HG02610 (cell line): Measurements from ENCODE around the gene OPCML.

Experiments
- ATAC-seq: cut with Tn5 transposase; IDR thresholded peaks from one replicate; pipeline ENCODE4 v1.9.1; 2021; ENCODE audit warnings: mild to moderate bottlenecking, moderate library complexity; ENCODE audit not compliant: unreplicated experiment

OPCML gene

DNA sequence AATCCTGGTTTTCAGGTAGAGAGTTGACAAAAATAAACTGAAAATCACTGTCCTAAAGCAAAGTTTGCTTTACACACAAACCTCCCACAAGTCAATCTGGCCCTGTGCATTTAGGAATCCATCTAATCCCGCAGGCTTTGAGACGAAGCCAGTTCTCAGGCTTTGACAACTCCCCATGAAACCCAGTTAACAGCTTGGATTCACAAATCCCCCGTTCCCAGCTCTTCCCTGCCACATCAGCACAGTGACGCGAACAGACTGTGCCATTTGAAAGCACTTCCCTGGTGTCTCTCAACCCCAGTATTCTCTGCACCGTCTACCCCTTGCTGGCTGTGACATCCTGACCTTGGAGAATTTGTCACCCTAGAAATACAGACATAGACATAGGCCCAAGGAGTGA, 117.8 kb downstream of the OPCML start:
- no peak for ATAC-seq

DNA sequence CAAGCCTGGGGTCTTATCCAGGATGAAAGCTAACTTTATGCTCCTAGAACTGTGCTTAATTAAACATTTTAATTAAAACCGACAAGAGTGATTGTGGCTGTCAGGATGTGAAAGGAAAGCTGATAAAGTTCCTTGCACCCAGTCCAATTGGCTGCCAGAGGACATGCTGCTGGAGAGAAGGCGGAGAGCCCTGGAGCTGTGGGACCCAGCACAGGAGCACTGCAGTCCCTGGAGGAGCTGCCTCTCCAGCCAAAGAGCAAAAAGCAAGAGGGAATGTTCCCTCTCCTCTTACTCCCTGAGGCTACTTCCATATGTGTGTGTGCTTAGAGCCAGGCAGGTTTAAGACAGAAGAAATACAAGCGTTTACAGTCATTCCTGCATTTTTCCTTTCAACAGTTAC, 118.6 kb downstream of the OPCML start:
- ATAC-seq, result no peak

GRCh38 chr11:133409799-133410198, 122.5 kb downstream of the OPCML start:
- ATAC-seq, result no peak

GRCh38 chr11:133408936-133409335, 123.4 kb downstream of the OPCML start:
- ATAC-seq, result no peak

- no peak for ATAC-seq
Measured at GRCh38 chr11:133408402-133408801, 123.9 kb downstream of the OPCML start.

DNA sequence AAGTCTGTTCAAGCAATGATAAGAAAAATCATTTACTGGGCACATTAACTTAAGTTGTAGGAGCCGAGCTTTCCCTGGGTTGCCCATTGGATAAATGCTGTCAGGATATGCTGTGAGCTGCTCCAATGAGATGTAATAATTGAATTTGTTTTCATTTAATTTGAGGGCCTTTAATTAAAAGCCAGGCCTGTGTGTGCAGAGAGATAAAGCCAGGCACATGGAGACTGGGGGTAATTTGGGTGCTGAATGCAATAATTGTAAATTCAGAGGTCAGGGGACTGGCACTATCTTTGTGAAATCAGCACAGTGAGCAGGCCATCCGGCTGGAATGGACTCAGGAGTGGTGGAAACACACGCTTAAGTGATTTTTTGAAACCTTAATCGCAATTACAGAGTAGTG, 125.8 kb downstream of the OPCML start:
- no peak for ATAC-seq

DNA sequence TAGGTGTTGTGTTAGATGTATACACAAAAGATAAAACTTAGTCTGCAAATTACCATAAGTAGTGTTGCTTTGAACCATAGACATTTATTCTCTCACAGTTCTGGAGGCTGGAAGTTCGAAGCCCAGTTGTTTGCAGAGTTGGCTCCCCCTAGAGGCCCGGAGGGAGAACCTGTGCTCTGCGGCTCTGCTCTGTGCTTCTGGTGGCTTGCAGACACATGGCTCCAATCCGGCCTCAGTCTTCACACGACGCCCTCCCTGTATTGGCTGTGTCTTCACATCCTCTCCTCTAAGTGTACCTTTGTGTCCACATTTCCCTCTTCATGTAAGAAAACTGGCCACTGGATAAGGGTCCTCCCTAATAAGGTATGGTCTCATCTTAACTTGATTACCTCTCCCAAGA, 128.4 kb downstream of the OPCML start:
- peak; percentile 41 for ATAC-seq

DNA sequence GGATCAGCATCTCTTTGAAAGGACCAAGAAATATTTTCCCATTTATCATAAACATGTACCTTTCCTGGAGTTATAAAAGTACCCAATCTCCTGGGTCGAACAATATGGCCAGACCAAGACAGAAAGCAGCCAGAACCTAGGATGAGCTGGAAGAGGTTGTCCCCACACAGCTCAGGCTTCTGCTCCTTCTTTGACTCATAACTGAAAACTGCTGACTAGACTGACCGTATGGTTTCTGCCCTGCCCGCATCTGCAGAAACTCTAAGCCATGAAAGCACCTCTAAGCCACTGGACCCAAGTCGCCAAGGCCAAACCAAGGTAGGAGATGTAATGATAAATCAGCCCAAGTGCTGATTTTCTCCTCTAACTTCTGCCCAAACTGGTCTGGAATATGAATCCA, 129.8 kb downstream of the OPCML start:
- ATAC-seq, result no peak

GRCh38 chr11:133399855-133400625, 132.3 kb downstream of the OPCML start:
- ATAC-seq, result no peak

DNA sequence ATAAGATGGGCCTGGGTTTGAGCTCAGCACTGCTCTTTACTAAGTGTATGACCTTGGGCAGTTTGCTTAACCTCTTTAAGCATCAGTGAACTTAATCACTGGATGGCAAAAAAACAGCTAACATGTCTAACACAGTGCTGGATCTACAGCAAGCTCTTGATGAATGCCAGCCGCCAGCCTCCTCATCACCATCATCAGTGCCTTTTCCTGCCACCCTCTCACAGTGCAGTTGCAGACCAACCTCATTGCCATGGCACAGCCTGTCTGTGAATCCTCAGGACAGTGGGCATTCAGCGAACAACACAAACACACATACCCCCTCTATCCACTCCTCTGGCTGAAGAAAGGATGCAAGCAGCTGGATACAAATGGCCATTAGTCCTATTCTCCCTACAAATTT, 133.0 kb downstream of the OPCML start:
- ATAC-seq, result no peak

DNA sequence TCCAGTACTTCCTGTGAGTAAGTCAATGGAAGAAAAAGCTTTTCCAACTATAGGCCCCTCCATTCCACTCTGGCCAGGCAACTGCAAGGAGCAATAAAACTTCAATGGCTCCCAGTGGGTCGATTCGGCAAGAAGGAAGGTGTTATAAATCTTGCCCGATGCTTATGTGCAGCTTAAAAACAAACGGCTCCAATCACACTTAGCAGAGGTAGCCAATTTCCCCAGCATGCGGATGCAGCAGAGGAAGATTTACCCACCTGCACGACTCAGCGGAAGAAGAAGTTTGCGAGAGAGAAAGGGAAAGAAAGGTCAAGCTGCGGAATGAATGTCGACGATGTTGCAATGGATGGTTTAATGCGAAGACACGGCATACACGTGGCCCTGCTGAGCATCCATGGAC, 141.5 kb downstream of the OPCML start:
- no peak for ATAC-seq

DNA sequence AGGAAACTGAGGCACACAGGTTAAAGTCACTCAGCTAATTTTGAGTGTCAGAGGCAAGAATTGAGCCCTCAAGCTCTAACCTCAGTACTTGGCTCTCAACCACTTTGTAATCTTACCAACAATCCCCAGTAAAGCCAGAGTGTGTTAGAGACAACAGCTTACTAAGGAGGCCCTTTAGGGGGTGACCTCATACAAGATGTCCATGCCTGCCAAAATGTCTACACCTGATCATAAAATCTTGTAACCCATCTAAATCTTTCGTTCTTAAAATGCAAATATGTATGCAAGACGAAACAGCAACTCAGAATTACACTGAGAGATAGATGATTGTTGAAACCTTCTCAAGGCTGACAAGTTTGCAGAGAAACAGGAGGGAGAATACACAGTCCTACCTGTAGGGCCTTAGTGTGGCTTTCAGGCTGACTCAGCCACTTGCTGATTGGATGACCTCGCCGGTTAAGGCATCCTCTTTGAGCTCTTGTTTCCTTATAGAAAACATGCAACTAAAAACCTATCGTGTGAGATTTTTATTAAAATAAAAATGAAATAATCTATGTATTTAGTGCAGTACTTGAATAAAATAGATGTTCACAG, 143.2 kb downstream of the OPCML start:
- no peak for ATAC-seq

GRCh38 chr11:133388260-133388659, 144.0 kb downstream of the OPCML start:
- ATAC-seq, result no peak

DNA sequence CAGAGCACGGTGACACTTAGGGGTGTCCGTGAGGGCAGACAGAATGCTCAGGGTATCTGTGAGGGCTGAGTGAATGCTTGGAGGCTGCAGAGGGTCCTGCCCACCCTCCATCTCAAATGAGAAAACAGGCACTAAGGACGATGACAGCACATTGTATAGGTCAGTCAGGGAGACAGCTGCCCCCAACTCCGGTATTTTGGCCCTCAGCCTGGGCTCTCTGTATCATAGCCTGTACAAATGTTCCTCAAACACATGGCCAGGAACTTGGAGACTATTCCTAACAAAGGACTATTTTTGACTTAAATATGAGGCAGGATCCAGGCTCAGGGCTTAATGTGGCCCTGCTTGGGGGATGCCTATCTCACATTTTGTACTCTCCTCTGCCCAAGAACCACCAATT, 145.4 kb downstream of the OPCML start:
- no peak for ATAC-seq

- no peak for ATAC-seq
Measured at GRCh38 chr11:133386262-133386661, 146.0 kb downstream of the OPCML start.

GRCh38 chr11:133385781-133386180, 146.5 kb downstream of the OPCML start:
- no peak for ATAC-seq

- ATAC-seq, result no peak
Measured at GRCh38 chr11:133384731-133385130, 147.6 kb downstream of the OPCML start.

DNA sequence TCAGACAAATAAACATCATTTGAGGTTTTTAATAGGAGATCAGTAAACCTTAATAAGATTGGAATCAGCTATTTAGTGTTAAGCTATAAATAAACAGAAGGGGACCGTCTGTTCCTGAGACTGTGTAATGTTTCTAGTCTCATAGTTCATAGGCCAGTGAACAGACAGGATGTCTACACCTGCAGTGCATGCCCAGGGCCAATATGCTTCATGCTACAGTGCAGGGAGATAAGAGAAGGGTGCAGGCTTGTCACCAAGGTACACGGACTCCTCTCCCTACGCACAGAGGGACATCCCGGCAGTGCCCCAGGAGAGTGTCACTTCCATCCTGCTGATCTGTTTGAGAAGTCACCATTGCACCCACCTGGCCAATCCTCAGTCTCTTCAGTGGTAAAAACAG, 148.6 kb downstream of the OPCML start:
- ATAC-seq, result no peak

- ATAC-seq, result no peak
Measured at GRCh38 chr11:133383201-133383600, 149.1 kb downstream of the OPCML start.

- ATAC-seq, result no peak
Measured at GRCh38 chr11:133382131-133382812, 150.0 kb downstream of the OPCML start.

DNA sequence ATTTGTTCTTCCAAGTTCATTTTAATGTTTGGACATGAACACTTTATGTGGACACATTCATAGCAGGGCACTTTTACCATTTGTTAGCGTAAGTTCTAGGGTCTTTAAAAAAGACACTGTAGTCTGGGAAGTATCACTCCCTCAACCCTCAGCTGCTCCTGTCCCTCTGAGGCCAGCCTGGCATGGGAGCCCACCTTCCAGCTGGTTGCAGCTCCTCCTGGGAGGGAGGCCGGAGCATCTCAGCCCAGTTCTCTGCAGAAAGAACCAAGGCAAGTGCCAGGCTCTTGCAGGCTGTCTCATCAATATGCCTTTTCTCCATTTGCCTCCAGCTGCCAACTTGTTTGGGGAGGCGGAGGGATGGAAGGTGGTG, 150.6 kb downstream of the OPCML start:
- ATAC-seq, result no peak

DNA sequence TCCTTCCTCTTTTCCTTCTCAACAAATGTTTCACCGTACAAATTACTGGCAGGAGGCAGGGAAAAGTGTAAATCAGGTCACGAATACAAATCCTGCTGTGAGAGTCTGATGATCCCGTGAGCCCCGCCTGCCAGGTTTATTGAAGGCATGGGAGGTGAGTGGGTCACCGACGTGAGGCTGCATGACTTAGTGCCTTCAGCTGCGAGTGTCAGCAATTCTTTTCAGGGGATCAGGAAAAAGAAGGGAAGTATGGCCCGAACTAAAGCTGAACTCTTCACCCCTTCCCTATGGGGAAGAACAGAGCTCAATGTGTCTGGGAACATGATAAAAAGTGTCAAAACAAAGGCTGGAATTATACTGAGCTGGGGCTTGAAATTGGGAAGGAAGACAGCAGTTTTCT, 166.2 kb downstream of the OPCML start:
- no peak for ATAC-seq
